Stimulated activated CD4-positive, alpha-beta T cell treated with anti-CD3 and anti-CD28 coated beads, TNF-alpha, amount 100 ng/mL, for 4 hours (primary cell): ENCODE results near the gene GUK1.

Experiments
- DNase-seq, 3 experiments: peaks; one replicate each; pipeline ENCODE4 v3.0.0-alpha.2; 2020; ENCODE audit warnings: low read depth in 3 of 3

The GUK1 gene

DNA sequence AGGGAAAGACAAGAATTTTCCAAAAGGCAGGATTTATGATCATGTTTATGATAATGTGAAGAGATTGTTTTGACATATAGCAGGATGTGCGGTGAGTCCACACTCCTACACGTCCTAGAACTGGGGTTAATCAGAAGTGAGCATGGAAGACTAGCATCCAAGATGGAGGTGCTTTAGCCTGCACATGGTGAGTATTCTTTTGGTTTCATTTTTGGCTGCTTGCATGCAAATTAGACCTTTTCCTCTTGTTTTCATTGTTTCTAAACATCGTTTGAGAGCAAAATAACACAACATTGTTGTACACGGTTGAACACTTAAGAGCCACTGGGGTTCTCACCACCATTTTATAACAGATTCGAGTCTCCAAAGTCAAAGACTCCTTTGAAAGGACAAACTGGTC lies 14.9 kb upstream of the GUK1 start:
- DNase-seq: no peak

DNA sequence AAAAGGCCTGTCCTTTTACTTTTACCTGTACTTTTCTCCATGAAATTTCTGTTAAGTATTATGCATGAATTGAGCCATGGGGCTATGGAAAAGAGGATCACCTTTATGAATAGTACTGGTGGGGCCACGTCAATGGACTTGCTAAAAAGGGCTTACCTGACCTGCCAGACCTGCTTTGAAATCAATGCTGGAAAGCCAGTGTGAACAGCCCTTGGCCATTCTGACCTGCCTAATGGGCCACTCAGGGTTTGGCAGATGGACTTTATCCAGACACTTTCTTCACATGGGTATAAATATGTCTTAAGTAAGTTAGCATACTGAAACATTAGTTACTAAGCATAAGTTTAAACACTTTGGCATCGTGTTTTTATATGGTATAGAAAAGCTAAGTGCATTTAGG lies 8.3 kb upstream of the GUK1 start:
- DNase-seq: no peak

DNA sequence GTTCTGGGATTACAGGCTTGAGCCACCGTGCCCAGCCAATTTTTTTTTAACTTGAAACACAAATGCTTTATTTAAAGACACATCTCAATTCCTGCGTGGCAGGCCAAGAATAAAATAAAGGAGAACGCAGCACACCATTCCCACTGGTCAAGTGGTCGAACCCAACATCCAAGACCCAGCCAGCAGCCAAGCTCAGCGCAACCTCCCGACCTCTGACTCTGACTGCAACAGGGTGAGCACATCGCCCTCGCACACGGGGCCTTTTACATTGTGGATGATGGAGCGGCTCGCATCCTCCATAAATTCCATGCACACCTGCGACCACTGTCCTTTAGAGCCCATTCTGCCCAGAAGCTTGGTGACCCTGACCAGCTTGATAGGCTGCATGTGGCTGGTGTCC lies 5.5 kb upstream of the GUK1 start:
- DNase-seq: no peak

DNA sequence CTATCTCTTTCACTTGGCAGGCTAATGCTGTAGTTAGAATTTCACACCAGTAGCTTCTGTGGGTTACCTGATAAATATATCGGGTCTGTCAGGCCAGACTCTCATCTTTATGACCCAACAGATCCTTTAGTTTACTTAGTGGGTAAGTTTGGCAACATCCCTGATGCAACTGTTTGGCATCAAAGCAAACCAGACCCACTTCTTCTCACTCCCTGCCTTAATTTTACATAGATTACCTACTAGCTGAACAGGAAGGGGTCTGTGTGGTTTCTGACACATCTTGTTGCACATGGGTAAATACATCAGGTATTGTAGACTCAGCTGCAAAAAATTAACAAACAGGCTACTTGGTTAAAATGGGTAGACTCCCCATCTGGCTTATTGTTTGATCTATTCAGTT lies 3.2 kb upstream of the GUK1 start:
- DNase-seq: no peak

DNA sequence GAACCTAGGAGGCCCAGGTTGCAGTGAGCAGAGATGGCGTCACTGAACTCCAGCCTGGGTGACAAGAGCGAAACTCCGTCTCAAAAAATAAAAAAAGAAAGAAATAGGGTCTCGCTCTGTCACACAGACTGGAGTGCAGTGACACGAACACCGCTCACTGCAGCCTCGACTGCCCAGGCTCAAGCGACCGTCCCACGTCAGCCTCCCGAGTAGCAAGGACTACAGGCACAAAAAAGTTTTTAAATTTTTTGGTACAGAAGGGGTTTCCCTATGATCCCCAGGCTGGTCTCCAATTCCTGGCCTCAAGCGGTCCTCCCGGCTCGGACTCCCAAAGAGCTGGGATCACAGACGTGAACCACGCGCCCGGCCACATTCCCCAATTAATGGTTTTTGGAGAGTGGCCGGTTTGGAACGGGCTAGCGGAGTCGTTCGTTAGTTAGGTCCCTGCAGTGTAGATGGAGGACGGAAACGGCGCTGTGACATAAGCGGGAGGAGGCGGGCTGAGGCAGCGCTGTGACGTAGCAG lies 611 bp upstream of the GUK1 start:
- no peak for DNase-seq

DNA sequence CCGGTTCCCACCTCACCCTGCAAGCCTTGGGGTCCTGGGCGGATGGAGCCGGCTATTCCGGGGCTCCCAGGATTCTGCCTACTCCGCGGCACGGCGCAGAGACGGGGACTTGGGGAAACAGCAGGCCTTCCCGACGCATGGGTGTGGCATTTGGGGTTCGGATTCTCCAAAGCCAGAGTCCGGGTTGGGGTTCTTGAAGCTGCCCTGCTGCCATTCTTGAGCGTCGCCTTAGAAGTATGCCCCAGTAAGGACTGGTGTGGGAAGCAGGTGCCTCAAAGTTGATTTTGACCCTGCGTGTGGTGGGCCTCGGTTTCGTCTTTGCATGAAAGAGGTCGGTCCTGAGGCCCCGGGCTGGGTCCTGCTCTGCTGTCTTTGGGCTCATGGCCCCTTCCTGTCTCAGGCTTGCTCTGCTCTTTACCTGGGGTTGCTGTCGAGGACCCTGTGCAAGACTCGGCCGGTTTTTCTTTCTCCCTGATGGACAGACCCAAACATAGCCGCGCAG lies 696 bp downstream of the GUK1 start:
- no peak for DNase-seq

DNA sequence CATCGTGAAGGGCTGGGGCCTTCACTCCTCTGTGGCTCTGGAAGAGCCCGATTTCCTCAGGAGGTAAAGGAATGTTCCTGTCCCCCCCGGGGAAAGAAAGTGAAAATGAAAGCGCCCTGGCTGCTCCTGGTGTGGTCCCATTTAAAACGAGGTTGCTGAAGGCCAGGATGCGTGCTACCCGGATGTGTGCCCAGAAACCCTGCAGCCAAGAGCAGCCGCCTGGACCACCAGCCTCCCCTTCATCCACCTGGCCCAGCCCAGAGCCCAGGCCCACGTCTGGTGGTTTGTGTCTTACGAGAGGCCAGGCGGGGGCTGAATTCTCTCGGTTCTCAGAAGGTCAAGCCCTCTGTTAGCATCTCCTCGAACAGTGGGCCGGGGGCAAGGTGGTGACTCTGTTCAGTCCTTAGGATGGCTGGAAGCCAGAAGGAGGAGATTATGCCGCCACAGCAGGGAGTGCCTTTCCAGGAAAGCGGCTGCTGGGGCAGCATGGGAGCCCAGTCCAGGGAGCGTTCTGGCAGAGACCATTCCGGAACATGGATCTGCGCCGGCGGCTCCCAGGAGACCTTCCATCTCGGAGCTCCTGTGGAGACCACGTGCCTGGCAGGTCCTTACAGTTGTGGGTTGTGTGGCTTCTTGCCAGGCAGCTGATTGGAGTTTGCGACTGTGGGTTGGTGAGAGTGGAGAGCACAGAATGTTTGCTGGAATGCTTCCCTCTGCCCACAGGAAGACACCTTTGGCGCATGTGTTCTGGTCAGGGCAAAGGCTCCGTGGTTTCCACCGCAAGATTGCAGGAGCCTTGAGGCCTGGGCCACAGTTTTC lies 1.4 kb downstream of the GUK1 start:
- no peak for DNase-seq

DNA sequence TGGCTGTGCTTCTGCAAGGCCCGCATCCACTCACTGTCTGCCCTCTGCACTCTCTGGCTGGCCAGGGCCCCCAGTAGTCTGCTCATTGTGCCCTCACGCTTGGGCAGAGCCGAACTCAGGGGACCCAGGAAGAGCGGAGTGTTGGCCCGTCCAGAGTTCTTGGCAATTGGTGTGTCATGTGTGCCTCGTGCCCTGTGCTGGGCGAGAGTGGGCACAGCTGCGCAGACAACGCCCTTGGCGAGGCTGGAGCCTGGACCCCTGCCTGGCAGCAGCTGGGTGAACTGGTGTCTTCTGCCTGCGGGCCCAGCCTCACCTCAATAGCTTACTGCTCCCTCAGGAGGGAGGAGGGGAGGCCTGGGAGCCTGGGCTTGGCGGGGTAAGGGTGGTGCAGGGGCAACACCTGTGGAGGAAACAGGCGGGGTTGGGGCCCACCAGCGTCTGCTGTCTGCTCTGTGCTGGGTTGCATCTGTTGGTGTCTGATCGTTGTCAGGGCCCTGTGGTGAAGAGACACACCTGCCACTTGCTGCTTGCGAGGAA lies 2.1 kb downstream of the GUK1 start:
- DNase-seq: no peak

DNA sequence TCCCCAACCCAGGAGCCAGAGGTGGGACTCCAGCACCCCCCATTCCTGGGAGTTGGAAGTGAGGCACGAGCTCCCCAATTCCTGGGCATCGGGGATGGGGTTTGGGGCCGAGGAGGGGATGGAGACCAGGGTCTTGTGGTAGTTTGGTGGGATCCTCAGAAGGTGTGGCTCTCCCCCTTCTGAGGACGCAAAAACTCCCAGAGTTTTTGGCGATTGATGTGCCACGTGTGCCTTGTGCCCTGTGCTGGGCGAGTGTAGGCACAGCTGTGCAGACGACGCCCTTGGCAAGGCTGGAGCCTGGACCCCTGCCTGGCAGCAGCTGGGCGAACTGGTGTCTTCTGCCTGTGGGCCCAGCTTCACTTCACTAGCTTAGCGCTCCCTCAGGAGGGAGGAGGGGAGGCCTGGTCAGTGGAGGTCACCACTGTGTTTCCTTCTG lies 2.6 kb downstream of the GUK1 start:
- no peak for DNase-seq

DNA sequence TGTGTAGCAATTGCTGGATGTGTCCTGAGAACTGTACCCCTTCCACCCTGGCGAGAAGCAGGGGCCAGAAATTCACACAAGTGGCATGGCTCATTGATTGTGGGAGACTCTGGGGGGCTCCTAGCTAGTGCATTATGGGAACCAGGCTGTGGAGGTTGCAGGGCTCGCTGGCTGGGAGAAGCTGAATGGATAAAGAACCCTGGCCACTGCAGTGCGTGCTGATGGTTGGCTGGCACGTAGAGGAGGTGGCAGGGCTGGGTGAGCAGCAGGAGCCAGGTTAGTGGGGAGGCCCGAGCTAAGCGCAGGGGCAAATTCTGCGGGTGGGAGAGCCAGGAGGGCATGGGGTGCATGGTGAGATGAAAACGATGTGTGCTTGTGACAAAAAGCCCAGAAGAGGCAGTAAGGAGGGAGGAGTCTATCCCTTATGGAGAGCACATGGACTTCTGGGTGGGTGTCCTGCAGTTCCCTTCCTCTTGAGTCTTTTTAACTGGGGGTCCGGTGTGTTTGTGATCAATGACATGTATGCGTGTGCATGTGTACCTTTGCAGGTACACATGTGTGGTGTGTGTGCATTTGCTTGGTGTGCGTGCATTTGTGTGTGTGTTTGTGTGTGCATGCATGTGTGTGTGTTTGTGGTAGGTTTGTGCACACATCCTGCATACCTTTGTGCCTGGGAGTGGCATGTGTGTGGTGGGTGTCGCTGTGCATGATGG lies 3.6 kb downstream of the GUK1 start:
- DNase-seq: no peak

DNA sequence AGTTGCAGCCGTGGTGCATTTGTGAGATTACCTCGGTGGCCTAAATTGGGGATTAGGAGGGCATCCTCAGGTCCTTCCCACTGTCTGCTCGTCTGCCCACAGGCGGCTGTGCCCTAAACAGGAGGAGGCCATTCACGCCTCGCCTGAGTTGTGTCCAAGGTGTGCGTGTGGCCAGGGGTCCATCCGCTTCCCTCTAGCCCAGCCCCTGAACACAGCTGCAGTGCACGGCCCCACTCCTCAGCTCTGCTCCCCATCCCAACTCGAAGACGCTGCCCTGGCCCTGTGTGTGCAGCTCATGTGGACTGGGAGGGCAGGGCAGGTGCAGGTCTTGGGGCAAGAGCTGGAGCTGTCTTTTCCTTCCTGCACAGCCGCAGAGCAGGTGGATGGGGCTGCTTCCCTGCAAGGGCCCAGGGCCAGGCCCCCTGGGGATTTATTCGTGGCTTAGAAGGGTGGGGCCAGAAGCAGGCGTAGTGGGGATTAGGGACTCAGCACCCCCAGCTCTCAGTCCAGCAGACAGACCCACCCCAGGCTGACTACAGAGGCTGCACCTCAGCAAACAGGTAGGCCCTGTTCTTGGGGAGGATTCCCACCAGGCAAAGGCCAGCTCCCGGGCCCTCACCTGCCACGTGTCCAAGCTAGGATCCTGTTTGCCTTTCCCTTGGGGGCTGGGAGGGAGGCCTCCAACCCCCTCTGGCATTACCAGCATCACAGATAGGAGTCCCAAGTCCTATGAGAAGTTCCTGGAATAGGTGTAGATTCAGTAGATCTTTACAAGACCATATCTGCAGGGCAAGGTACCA lies 4.3 kb downstream of the GUK1 start:
- no peak for DNase-seq

DNA sequence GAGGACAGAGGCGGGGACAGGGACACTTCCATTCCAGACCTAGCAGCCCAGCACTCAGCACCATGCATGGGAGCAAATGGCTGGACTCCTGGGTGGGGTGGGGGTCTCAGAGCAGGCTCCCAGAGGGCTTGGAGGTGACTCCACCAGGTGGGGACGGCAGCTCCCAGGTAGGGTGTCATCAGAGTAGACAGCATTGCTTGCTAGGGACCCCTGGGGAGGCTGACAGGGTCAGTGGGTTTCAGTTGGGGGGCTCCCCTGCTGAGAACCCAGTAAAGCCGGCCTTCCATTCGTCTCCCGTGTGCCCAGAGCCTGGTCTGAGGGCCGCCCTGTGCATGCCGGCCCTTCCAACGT lies 4.9 kb downstream of the GUK1 start:
- no peak for DNase-seq

DNA sequence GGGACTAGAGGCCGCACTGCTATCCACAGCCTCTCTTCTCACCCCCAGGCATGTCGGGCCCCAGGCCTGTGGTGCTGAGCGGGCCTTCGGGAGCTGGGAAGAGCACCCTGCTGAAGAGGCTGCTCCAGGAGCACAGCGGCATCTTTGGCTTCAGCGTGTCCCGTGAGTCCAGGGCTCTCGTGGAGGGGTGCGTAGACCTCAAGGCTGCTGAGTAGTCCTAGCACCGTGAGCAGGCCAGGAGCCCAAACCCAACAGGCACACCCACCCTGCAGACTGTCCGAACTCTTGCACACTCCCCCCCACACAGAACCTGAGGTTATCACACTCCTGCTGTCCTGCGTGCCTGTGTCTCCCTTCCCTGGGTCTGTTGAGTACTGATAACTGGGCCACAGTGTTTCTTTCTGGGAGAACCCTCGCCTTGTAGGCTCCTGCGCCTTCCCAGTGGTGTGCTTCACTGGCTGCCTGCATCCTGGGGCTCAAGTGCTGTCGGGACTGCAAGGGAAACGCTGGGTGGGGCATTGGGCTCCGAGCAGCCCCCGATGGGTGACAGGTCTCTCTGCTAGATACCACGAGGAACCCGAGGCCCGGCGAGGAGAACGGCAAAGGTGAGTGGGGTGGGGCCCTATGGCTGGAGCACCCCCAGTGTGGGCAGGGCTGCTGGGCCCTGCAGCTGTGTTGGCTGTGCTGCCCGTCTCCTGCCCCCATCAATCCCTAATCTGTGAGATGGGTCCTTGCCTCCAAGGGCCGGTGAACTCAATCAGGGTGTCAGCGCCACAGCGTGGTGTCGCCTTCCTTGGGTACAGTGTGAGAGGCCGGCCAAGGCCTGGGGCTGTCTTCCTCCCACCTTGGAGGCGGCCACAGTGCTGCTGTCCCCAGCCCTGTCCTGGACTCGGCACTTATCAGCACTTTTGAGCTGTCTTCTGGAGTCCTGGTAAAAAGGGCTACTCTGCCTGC lies 5.7 kb downstream of the GUK1 start:
- DNase-seq: no peak

DNA sequence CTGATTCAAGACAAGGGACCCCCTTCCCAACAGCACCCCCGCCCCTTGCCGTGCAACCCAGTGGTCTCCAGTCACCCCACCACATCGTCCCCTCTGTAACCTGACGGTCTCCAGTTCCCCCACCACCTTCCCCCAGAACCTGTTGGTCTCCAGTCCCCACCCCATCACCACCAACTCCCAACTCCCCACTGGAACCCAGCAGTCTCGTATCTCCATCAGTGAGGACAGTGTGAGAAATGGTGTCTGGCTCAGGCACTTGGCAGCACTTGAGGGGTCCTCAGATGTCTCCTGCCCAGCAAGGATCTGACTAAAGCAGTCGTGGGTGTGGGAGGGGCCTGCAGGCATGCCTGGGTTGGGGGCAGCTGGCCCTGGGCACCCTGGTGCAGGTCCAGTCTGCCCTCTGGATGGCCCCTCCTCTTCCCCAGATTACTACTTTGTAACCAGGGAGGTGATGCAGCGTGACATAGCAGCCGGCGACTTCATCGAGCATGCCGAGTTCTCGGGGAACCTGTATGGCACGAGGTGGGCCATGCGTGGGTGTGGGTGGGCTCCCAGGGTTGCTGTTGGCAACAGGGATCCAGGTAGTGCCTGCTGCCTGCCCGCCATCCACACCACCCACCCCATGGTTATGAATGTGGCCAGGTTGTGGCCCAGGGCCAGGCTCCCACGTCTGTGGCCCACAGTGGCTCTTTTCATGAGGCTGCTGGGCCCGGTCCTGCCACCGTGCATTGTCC lies 6.5 kb downstream of the GUK1 start:
- DNase-seq: no peak

DNA sequence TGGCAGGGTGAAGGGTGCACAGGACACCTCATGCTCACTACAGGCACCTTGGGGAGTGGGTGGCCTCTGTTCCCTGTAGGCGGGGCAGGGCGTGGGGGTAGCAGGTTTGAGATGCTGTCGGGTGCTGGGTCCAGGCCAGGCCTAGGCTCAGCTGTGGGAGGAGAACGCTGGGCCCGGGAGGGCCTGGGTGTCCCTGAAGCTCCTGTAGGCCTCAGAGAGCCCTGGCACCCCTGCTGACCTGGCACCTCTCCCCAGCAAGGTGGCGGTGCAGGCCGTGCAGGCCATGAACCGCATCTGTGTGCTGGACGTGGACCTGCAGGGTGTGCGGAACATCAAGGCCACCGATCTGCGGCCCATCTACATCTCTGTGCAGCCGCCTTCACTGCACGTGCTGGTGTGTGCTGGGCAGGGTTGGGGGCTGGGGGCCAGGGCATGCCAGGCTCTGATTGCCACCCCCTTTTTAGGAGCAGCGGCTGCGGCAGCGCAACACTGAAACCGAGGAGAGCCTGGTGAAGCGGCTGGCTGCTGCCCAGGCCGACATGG lies 7.1 kb downstream of the GUK1 start:
- DNase-seq: no peak

DNA sequence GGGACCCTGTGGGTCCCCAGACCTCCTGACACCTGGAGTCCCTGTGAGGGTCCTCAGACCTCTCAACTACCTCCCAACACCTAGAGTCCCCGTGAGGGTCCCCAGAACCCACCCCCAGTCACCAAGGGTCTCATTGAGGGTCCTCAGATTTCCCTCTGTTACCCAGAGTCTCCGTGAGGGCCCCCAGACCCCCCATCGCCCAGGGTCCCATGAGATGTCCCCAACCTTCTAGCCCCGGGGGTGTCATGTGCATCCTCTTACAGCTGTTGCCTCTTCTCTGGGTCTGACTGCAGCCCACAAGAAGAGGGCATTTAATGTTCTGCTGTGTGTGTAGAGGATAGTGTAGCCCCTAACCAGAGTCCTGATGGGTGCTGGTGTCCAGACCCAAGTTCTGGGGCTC lies 7.7 kb downstream of the GUK1 start:
- no peak for DNase-seq

DNA sequence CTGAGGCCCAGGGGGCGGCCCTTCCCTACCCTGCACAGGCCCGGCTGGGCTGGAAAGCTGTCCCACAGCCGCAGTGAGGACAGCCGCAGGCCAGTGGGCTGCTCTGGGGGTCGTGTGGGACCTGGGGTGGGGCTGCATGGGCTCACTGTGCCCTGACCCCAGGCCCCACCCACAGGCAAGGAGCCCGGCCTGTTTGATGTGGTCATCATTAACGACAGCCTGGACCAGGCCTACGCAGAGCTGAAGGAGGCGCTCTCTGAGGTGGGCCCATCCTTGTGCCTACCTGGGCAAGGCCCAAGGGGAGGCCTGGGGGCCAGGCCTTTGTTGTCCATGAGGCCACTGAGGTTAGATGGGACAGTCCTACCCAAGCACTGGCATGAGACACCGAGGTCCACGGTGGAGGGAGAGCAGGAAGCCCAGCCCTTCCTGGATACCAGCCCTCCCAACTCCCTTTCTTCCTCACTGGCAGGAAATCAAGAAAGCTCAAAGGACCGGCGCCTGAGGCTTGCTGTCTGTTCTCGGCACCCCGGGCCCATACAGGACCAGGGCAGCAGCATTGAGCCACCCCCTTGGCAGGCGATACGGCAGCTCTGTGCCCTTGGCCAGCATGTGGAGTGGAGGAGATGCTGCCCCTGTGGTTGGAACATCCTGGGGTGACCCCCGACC lies 8.2 kb downstream of the GUK1 start:
- DNase-seq: no peak

DNA sequence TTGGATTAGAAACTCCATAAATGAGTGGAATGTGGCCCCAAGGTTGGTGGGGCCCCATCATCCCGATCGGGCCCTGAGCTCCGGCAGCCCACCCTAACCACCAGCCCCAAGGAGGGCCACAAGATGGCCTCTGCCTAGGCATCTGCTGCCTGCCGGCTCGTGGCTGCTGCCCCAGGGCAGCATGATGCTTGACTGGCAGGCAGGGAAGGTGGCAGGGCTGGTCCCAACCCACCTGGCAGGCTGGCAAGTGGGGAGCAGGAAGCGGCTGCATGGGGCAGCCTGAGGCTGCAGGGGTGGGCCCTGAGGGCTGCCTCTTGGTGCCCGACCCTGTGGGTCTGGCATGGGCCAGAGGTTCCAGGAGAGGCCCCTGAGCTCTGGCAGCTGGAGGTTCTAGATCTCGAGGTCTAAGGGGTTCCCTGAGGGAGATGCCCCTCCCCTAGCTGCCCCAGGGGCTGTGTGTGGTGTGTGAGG lies 8.9 kb downstream of the GUK1 start:
- no peak for DNase-seq
